ENCODE results near the gene TTF1. TPM values are rescaled to one million over a fixed set of nuclear protein-coding genes. Genes with fewer than 3 reads are reported as not detected.

Gene TTF1, protein sequence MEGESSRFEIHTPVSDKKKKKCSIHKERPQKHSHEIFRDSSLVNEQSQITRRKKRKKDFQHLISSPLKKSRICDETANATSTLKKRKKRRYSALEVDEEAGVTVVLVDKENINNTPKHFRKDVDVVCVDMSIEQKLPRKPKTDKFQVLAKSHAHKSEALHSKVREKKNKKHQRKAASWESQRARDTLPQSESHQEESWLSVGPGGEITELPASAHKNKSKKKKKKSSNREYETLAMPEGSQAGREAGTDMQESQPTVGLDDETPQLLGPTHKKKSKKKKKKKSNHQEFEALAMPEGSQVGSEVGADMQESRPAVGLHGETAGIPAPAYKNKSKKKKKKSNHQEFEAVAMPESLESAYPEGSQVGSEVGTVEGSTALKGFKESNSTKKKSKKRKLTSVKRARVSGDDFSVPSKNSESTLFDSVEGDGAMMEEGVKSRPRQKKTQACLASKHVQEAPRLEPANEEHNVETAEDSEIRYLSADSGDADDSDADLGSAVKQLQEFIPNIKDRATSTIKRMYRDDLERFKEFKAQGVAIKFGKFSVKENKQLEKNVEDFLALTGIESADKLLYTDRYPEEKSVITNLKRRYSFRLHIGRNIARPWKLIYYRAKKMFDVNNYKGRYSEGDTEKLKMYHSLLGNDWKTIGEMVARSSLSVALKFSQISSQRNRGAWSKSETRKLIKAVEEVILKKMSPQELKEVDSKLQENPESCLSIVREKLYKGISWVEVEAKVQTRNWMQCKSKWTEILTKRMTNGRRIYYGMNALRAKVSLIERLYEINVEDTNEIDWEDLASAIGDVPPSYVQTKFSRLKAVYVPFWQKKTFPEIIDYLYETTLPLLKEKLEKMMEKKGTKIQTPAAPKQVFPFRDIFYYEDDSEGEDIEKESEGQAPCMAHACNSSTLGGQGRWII
- total RNA-seq (2022; extraction: Qiagen RNA extraction): 14.2 to 17.1 TPM (median 15.0 TPM) in 5 replicates

DNA sequence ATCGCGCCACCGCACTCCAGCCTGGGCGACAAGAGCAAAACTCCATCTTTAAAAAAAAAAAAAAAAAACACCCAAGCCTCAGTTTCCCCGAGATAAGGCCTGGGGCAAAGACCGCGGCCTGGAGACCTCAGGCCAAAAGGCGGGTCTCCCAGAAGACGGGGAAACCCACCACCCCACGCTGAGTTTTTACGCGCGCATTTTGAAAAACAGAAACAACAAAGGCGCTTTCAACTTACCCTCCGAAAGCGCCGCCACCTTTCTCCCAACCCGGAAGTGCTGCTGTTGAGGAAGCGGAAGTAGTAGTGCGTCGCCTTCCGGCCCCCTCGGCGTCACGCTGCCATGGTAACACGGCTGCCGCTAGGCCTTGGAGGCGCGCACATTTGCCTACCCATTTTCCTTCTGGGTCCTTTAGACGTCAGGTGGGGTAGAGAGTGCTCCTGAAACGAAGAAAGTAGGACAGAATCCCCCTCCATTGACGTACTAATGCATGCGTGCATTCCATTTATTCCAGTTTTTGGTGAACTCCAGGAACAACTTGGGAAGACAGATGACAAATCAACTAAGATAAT is at the start of gene TTF1:
TTF1 (minus strand) TSS at position 287 of the 569 bp plus-strand sequence. CDS start 4,019 bp downstream, outside the sequence.

DNA sequence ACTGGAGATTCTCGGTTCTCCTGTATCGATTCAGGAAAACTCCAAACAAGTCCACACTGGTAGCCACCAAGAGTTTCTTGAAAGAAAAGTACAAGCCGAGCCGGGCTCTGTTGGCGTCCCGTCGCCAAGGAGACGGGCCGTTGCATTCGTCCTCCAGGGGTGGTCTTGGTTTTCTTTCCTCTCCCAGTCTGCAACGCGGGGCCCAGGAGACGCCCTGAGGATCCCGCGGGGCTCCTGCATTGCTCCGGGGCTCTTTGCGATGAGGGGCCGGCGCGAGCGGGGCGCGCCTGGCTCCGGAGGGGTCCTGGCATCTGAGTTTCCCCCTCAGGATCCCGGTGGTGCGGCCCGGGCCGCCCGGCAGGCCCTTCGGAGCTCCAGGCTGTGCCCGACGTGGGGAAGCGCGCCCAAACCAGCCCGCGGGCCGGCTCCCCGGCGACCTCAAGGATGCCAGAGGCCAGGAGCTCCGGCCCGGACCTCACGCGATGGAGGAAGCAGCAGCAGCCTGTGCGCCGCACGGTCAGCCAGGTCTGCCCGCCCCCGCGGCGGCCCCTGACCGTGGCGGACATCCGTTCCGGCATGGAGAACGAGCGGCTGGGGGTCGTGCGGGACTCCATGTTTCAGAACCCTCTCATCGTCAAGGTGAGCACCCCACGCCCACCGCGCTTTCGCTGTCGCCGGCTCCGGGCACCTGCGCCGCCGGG is 3.3 kb upstream of the TTF1 start, which contains the start of gene CFAP77:
CFAP77 (plus strand) TSS at position 384 of the 701 bp plus-strand sequence; CDS start at position 445, 61 bp downstream.

DNA sequence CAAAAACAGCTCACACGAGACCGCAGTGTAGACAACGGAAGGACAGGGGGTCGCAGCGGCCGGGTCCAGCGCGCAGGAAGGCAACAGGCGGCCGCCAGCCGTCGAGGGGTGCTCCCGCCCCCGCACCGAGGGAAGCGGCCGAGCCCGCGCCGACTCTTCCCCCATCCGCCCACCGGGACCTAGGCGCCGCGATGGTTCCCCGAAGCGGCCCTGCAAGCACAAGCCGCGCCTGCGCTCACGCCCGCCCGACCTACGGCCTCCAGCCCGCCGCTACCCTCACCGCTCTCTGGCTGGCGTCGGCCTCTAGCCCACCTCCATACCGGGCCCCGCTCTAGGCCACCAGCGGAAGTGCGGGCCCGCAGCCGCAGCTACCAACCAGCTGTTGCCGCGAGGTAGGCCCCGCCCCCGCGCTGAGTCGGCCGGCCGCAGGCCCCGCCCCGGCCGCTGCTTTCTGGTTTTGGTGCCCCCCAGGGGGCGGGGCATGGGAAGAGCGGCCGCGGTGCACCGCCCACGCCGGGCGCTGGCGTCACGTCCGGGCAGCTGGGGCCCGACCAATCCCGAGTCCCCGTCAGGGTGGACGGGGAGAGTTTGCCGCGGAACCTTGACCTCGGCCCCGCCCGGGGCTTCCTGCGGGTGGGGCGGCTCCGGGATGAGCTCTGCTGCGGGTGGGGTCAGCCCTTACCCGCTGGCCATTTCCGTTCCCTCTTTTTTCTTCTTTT is 51.8 kb downstream of the TTF1 start, which contains the start of gene SETX:
SETX (minus strand) TSS at position 350 of the 719 bp plus-strand sequence. CDS start 5,558 bp downstream, outside the sequence.

Other genes with a start within 250 kb of the TTF1 start
- 1.6 to 2.4 TPM (median 1.9 TPM) in 5 replicates for gene NTNG2, start 244.8 kb downstream of the TTF1 start, total RNA-seq (2022; extraction: Qiagen RNA extraction)
- gene SETX, start 51.9 kb downstream of the TTF1 start, total RNA-seq (2022; extraction: Qiagen RNA extraction): 19.5 to 23.9 TPM (median 20.2 TPM) in 5 replicates
- 0.06 to 0.24 TPM (median 0.22 TPM) in 3 of 5 replicates, not detected in the others for gene CFAP77, start 3.4 kb upstream of the TTF1 start, total RNA-seq (2022; extraction: Qiagen RNA extraction)
- gene BARHL1, start 175.8 kb upstream of the TTF1 start, total RNA-seq (2022; extraction: Qiagen RNA extraction): 0.03 TPM in 1 of 5 replicates, not detected in the others